ENCODE data around the gene PRSS22. TPM values are rescaled to one million over a fixed set of nuclear protein-coding genes. Genes with fewer than 3 reads are reported as not detected.

The PRSS22 gene
- total RNA-seq, 1 donor from 2014 or later: not detected

- no peaks in the 10 kb centered on the region for H3K4me1 Mint-ChIP-seq (ENCODE audit: unreplicated experiment)
- H3K36me3 Mint-ChIP-seq (ENCODE audit: unreplicated experiment): peaks cover 1% of the 10 kb centered on the region
- no peak overlapping the region for H3K27ac Mint-ChIP-seq (ENCODE audit: unreplicated experiment)
- H3K9me3 Mint-ChIP-seq (ENCODE audit: unreplicated experiment): peaks cover 8% of the 10 kb centered on the region
- peaks cover 26% of the 10 kb centered on the region for H3K27me3 Mint-ChIP-seq (ENCODE audit: unreplicated experiment)
- H3K4me3 Mint-ChIP-seq (ENCODE audit: unreplicated experiment): no peak overlapping the region
- no peak for TF ChIP-seq CTCF (IDR thresholded peaks at IDR 0.05)
- no peak for DNase-seq (ENCODE audit: extremely low spot score, unreplicated experiment)
Measured at GRCh38 chr16:2808181-2808580, 49.8 kb downstream of the PRSS22 start.

DNA sequence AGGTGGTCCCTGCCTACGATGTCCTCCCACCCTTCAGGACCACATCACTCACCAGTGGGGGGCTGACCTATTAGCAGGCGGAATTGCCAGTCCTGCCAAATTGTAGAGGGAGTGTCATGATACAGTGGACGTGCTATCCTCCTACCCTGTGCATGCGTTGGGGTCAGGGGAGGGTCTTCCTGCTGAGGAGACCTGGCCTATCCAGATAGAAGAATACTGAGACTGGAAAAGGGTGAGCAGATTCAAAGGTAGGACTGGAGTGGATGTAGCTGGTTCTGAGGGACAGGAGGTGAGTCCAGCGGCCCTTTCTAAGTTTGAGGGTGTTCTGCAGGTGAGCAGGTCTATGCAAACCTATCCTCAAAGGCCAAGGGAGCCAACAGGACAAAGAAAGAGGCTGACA lies 51.7 kb downstream of the PRSS22 start:
- H3K27me3 Mint-ChIP-seq (ENCODE audit: unreplicated experiment): peaks cover 29% of the 10 kb centered on the region
- peaks cover 11% of the 10 kb centered on the region for H3K9me3 Mint-ChIP-seq (ENCODE audit: unreplicated experiment)
- H3K36me3 Mint-ChIP-seq (ENCODE audit: unreplicated experiment): peaks cover 1% of the 10 kb centered on the region

GRCh38 chr16:2804728-2805127 lies 53.2 kb downstream of the PRSS22 start:
- Mint-ChIP-seq H3K4me1 (ENCODE audit: unreplicated experiment) (no peaks in the 10 kb centered on the region), H3K36me3 (ENCODE audit: unreplicated experiment) (peaks cover 1% of the 10 kb centered on the region), H3K9me3 (ENCODE audit: unreplicated experiment) (peaks cover 11% of the 10 kb centered on the region), H3K27ac (ENCODE audit: unreplicated experiment) (no peak overlapping the region), H3K4me3 (ENCODE audit: unreplicated experiment) (no peak overlapping the region), H3K27me3 (ENCODE audit: unreplicated experiment) (peaks cover 20% of the 10 kb centered on the region)
- no peak for DNase-seq (ENCODE audit: extremely low spot score, unreplicated experiment)
- TF ChIP-seq CTCF (IDR thresholded peaks at IDR 0.05): no peak

More for the DNA sequence above, 51.7 kb downstream of the PRSS22 start:
- DNase-seq (ENCODE audit: extremely low spot score, unreplicated experiment): no peak
- no peak overlapping the region for H3K4me3 Mint-ChIP-seq (ENCODE audit: unreplicated experiment)
- H3K27ac Mint-ChIP-seq (ENCODE audit: unreplicated experiment): no peak overlapping the region
- no peak for TF ChIP-seq CTCF (IDR thresholded peaks at IDR 0.05)
- H3K4me1 Mint-ChIP-seq (ENCODE audit: unreplicated experiment): no peaks in the 10 kb centered on the region

DNA sequence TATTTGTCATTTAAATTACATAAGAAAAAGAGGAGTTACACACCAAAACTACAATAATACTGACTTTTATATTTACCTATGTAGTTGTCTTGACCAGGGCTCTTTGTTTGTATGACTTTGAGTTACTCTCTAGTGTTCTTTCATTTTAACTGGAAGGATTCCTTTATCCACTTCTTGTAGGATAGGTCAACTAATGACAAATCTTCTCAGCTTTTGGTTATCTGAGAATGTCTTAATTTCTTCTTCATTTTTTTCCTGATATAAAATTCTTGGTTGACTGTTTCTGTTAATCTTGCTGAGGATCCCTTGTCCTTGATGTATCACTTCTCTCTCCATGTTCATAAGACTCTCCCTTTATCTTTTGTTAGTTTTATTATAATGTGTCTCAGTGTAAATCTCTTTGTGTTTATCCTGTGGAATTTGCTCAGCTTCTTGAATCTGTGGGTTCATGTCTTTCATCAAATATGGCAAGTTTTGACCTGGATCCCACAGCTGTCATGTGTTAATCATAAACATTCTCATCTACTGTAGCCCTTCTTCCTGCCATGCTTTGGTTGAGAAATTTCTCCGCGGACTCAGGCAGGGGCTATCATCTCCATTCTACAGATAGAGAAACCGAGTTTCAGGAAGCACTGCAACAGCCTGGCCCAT lies 54.3 kb downstream of the PRSS22 start:
- DNase-seq (ENCODE audit: extremely low spot score, unreplicated experiment): no peak
- H3K36me3 Mint-ChIP-seq (ENCODE audit: unreplicated experiment): peaks cover 1% of the 10 kb centered on the region
- H3K4me3 Mint-ChIP-seq (ENCODE audit: unreplicated experiment): no peak overlapping the region
- peaks cover 11% of the 10 kb centered on the region for H3K27me3 Mint-ChIP-seq (ENCODE audit: unreplicated experiment)
- TF ChIP-seq CTCF (IDR thresholded peaks at IDR 0.05): no peak
- no peak overlapping the region for H3K27ac Mint-ChIP-seq (ENCODE audit: unreplicated experiment)
- peaks cover 11% of the 10 kb centered on the region for H3K9me3 Mint-ChIP-seq (ENCODE audit: unreplicated experiment)
- no peaks in the 10 kb centered on the region for H3K4me1 Mint-ChIP-seq (ENCODE audit: unreplicated experiment)

Other genes with a start within 250 kb of the PRSS22 start
- gene KCTD5, start 175.6 kb downstream of the PRSS22 start, total RNA-seq: 28.0 and 28.1 TPM in 2 replicates
- 4.2 and 5.5 TPM in 2 replicates for gene PRSS27, start 137.9 kb downstream of the PRSS22 start, total RNA-seq
- 536 and 572 TPM in 2 replicates for gene SRRM2, start 105.5 kb downstream of the PRSS22 start, total RNA-seq
- gene ELOB, start 80.9 kb downstream of the PRSS22 start, total RNA-seq: 264 and 287 TPM in 2 replicates
- gene PRSS33, start 70.6 kb downstream of the PRSS22 start, total RNA-seq: not detected in 2 replicates
- gene PRSS41, start 59.7 kb downstream of the PRSS22 start, total RNA-seq: not detected in 2 replicates
- not detected in 2 replicates for gene PRSS21, start 40.9 kb downstream of the PRSS22 start, total RNA-seq
- gene ZG16B, start 27.9 kb downstream of the PRSS22 start, total RNA-seq: not detected in 2 replicates
- gene FLYWCH2, start 25.0 kb upstream of the PRSS22 start, total RNA-seq: 49.6 and 54.0 TPM in 2 replicates
- gene FLYWCH1, start 53.8 kb upstream of the PRSS22 start, total RNA-seq: 38.9 and 46.4 TPM in 2 replicates
- not detected in 2 replicates for gene KREMEN2, start 106.1 kb upstream of the PRSS22 start, total RNA-seq
- gene PAQR4, start 111.2 kb upstream of the PRSS22 start, total RNA-seq: 8.4 and 11.9 TPM in 2 replicates
- gene PKMYT1, start 122.3 kb upstream of the PRSS22 start, total RNA-seq: 10.4 and 14.0 TPM in 2 replicates
- not detected in 2 replicates for gene CLDN9, start 154.8 kb upstream of the PRSS22 start, total RNA-seq
- 0.32 TPM in 1 of 2 replicates, not detected in the other for gene CLDN6, start 160.0 kb upstream of the PRSS22 start, total RNA-seq
- gene TNFRSF12A, start 162.2 kb upstream of the PRSS22 start, total RNA-seq: 71.3 and 72.4 TPM in 2 replicates
- gene HCFC1R1, start 165.8 kb upstream of the PRSS22 start, total RNA-seq: 133 and 139 TPM in 2 replicates
- 36.6 and 40.1 TPM in 2 replicates for gene THOC6, start 165.9 kb upstream of the PRSS22 start, total RNA-seq
- not detected in 2 replicates for gene BICDL2, start 178.8 kb upstream of the PRSS22 start, total RNA-seq
- gene MMP25, start 188.4 kb upstream of the PRSS22 start, total RNA-seq: 3.0 and 3.6 TPM in 2 replicates
- 8.8 and 13.2 TPM in 2 replicates for gene IL32, start 207.5 kb upstream of the PRSS22 start, total RNA-seq
- not detected in 2 replicates for gene ZSCAN10, start 241.1 kb upstream of the PRSS22 start, total RNA-seq

All from osteocyte (in vitro differentiated cells).